GM12801 (cell line): ENCODE results near the gene DIP2B.

ENCODE experiments used
- CTCF ChIP-seq: IDR thresholded peaks from one replicate; pipeline ENCODE4 v1.5.1; 2011; ENCODE audit warnings: control low read depth; ENCODE audit not compliant: insufficient read length; ENCODE audit errors: extremely low read depth

DIP2B gene

GRCh38 chr12:50505675-50506530 is 1.1 kb downstream of the DIP2B start:
- no peak for TF ChIP-seq CTCF

DNA sequence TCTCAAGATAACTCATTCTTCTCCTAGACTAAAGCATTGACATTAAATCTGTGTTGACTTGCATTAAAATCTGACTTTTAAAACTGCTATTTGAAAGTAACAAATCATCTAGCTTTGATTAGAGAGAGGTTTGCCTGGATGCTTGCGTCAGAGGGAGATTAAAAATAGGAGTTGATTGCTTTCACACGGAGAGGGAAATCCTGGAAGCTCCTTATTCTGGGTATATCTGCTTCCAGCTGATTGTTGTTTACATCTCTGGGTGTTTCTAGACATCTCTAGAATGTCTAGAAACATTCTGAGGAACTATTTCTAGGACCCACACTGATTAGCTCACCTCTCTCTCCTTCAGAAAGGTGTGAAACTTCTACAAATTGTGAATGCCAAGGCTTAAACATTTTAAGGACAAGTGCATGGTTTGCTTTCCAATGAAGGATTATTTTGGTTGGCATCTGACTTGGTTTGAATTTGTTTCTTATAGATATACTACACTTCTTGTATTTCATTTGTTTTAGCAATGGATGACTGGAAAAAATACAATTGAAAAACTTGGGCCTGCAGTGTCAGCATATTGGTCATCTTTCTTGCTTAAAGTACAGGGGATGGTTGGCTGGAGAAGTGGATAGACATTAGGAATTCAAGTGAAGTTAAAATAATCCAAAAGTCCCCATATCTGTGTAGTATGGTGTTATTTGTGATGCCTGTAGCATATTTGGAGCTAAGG is 2.1 kb downstream of the DIP2B start:
- no peak for TF ChIP-seq CTCF

GRCh38 chr12:50507474-50507838 is 2.7 kb downstream of the DIP2B start:
- no peak for TF ChIP-seq CTCF

DNA sequence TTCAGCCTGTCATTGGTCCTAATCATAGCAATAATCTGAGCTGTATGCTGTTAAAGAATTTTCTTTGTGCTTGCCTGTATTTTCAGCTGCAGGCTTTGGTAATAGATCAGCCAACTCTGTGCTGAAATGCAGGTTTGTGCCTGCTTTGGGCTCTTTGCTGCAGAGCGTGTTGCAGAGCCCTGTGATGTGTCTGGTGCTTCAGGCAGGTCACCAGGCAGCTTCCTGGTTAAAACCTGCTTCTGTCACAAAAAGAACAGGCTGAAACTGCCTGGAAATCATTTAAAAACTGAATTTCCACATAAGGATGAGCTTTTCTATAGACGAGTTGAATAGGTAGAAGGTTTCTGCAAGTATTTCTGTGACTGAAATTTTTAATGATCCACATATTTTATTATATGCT is 3.1 kb downstream of the DIP2B start:
- no peak for TF ChIP-seq CTCF

- TF ChIP-seq CTCF, result no peak
These were observed 3.6 kb downstream of the DIP2B start for GRCh38 chr12:50508414-50508813.

DNA sequence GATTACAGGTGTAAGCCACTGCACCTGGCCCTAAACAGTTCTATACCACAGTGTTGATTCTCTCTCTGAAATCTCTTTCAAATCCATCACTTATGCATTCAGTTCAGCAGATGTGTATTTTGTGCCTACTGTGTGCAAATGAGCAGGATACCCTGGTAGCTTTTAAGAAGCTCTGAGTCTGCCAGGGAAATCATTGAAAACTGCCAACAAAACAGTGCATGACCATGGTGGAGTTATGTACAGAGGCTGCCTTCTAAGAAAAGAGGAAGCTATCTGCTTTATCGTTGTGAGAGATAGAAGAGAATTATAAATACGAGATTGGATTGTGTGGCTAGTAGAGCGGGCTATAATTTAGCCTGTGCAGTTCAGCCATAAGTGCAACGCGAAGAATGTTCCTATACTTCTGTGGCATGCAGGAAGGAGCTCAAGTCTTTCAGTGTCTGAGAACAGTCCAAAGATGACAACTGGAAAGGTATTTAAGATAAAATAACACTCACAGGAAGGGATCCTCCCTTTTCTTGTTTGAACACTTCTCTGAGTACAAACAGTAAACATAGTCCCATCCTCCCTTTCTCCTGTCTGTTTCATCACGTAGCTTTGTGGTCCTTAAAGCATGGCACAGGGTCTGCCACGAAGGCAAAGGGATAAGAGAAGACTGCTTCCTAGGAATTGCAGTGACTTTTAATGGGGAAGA is 4.3 kb downstream of the DIP2B start:
- no peak for TF ChIP-seq CTCF
